NCI-H748 (cell line): ENCODE measurements around the gene CDH13.

ENCODE experiments used
- DNase-seq: peaks from one replicate; lab custom pipeline; 2025; ENCODE audit not compliant: unreplicated experiment; lab: John Stamatoyannopoulos, UW

Gene CDH13

DNA sequence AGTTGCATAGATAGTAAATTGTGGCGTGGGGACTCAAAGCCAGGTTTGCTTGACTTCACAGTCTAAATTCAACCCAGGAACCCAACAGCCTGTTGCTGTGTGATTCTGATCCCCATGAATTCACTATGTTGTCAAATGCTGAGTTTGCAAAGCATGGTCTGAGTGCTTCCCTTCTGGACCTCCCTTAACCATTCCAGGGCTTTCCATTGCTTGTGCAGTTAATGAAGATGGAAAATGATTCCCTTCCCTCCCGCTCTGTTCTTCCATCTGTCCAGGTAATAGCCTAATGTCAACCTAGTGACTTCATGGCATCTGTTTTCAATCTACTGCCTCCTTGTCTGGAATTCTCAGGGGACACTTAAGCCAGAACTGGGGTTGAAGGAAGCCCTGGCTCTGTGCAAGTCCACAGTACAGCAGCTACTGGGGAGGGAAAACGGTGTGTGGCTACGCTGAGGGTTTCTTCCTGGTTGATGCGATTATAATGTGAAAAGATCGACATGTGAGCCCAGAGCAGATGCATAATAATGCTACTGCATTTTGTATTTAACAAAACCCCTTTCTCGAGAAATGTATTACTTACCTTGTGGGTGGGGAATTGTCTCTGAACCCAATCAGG is 206.7 kb downstream of the CDH13 start:
- no peak for DNase-seq

DNA sequence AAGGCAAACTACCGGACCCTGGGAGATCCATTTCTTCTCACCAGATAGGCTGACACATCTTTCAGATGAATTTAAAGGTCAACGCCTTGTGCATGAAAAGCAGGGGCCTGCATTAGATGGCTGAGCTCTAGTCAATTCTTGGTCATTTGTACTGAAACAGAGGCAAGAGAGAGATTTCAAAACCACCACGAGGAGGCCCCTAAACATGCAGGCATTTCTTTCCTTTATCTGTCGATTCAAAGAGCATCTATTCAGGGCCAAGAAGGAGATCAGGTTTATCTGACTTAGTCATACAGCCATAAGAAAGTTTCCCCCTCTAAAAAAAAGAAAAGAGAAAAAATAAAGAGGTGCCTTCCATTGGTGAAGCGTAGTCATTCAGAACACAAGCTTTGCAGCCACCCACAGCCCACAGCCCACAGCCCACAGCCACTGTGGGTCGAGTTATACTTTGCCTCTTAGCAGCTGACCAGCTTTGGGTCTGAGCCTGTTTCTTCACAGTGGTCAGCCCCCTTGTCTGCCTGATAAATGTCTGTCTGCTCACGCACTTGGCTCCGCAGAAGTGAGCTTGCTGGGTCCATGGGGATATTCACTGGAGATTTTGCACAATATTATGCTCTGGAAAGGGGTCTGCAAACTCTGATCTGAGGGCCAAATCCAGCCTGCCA is 207.5 kb downstream of the CDH13 start:
- DNase-seq = no peak

DNA sequence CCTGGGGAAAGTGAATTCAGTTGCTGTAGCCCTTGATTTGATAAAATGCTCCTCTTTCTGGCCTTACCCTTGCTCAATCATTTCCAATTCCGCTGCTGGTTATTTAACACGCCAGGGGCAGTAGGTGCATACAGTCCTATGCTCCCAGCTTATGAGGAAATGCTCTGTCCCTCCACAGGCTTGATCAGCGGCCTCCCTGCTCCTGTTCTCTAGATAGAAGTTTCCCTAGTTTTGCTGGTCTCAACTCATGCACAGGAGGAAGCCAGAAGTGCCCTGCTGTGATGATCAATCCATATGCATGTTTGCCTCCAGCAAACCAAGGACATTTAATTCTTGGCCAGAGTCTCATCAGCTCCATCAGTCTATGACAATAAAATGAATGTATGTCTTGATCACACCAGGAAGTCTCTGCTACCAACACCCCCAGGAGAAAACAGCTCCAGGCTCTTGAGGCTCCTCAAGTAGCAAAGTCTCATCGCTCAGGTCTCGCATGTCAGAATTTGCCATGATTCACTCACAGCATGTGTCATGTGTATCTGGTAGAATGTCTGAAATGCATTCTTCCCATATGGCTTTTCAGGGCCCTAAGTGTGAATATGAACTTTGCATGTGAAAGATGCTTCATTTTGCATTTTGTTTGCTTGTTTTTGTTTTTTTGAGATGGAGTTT is 208.9 kb downstream of the CDH13 start:
- no peak for DNase-seq

DNA sequence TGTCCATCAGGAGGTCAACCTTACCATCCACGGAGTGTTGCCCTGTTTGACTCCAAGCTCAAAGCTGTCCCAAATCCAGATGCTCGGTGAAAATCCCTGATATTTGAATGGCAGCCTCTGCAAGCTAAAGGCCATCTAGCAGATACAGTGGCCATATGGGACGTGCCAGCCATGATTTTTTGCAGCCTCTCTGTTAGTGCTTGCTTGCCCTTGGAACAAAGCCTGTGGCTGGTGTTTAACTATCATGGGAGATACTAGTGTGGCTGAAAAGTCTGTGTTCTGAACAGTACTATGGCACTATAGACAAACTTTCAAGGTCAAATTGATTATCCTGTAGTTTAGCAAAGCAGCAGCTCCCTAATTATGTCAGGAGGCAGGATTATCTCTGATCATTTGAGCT is 214.3 kb downstream of the CDH13 start:
- DNase-seq = no peak

DNA sequence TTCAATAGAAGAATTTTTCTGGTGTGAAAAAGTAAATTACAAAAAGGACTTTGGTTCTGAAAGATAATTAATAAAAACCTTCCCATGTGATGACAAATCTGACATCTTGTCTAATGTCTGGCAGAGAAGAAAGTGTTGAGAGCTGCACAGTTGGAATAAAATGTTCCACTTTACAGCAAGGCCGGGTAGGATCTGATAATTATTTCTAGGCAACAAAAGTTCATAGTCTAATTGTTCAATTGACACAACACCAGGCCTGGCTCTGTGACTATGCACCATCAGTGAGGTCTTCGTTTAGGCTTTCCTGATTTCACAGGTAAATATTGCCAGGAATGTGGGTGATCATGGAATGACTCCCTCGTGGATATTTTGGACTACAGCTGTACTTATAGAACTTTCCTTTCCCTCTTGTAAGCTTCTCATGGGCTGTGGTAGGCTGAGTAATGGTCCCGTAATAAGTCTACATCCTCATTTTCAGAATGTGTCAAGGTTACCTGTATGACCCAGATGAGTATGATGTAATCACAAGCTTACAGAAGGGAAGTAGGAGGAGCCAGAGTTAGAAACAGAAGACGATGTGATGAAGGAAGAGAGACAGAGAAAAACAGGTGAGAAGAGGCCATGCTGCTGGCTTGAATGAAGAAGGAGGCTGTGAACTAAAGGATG is 217.0 kb downstream of the CDH13 start:
- DNase-seq = no peak

DNA sequence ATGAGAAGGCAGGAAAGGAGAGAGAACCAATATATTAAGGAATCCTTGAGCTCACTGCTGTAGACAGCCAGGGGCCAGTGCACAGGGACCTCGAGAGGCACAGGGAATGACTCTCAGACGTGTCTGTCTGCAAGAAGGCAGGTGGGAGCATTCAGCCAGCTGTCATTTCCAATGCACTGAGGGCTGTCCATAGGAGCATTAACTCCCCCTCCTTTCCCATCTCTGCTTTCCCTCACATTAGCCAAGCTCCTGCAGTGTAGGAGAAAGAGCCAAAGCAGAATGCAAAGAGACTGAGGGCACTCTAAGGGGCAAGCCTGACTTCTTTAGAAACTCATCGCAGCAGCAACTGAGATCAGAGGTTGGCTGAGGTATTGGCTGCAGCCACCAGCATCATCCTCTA is 218.3 kb downstream of the CDH13 start:
- DNase-seq = no peak

DNA sequence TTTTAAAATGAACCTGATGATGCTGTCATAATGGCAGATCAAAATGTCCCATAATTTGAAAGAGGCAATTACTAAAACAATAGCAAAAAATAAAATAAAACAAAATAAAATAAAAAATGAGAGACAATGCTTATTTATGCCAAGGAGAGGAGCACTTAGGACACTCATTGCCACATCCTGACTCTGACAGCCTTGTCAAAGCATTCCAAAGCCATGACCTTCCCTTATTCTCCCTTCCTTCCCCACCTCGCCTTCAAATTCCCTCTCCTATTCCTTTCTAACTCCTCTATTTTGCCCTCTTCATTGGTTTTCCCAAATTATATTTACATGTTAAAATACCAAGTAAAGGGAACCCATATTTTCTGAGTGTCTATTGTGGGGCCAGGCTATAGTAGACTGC is 220.0 kb downstream of the CDH13 start:
- DNase-seq = no peak

DNA sequence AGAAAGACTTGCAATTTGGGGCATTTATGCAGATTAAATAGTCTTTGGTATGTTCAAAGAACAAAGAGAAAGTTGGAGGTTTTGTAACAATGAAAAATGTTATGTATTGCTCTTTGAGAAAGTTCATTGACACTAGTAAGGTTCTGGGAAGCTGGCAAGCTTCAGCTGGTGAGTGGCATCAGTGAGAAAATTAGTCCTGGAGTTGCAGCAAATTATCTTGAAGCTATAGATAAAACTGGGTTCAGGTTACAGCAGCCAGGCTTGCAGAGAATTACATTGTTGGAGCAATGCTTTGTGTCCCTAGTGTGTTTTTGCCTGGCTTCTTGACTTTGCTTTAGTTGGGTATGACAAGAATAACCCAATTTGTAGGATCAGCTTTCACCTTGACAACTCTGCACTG is 221.2 kb downstream of the CDH13 start:
- peak; percentile 16 for DNase-seq

DNA sequence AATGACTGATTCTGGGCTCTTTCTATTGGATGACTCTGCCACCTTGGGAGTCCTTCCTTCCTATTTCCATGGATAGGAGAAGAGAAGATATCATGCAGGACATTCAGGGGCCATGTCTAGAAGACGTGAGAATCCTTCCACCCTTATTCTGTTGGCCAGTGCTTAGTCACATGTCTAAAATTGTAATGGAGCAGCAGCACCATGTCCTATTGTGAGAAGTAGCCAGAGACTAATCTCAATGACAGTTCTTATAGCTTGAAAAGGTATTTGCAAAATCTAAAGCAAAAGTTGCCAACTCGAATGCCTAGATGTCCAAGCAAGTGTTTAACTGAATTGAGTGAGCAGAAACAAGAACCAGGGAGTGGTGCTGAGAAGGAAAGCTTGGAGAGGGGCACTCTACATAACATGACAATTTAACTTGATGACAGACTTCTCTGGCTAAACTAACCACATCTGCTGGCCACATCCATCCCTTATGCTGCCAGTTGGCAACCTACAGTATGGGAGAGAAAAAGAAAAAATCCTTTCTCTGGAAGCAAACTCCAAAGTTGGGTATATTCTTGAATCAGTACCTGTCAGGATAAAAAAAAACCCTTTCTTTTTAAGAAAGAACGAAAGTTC is 225.7 kb downstream of the CDH13 start:
- no peak for DNase-seq

DNA sequence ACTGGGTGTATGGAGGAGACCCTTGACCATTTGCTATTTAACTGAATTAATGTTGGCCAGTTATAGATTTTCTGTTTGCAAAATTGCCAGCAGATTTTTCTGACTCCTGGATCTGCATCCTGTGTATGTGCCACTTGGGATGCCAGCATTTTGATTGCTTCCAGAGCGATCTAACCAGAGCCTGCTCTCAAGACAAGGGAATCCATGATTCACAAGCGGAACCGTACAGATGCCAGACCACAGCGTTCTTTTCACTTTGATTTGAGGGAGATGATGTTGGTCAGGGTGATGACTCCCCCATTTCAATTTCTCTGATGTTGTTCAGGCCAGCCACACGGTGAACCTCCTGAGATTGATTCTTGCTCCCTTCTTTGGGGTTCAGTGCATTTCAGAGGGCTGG is 228.7 kb downstream of the CDH13 start:
- DNase-seq = no peak

DNA sequence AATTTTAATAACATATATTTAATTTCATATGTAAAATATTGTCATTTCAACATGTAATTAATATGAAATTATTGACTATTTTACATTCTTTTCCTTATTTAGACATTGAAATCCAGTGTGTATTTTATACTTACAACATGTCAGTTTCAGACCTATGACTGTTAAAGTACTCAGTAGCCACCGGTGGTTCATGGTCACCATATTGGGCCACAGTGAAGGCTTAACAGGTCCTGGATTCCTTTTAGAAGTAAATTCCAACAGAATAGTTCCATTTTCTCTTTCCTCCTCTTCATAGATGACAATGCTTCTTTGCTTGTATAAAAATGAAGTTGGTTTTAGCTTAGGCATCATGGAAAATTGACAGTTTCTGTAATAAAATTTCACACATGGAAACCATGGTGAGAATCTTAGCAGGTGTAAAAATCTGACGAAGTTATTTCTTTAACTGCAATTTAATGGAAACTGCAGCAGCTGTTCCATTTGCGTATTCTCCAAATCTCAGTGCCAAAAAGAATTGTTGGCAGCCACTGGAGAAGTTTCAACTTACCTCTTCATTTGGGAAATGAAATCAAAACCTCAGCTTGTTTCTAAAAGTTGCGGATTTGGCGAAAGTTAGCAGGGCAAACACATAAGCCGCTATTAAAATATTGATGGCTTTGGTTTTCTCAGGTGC is 231.1 kb downstream of the CDH13 start:
- no peak for DNase-seq

DNA sequence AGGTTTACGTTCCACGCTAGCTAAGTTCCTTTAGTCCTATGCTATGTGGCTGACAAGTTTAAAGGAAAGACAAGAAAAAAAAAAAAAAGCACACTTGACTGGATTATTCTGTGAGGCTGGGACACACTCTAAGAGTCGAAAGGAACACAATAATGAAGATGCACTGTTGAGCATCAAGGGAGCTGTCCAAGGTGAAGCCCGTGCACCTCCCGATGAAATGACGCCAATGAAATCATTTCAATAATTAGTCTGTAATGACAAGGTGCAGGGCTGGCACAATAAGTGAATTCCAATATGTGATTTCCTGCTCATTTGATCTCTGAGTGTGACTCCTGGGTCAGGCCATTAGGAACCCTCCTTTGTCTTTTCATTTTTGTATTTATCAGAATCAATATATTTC is 232.9 kb downstream of the CDH13 start:
- DNase-seq = no peak

DNA sequence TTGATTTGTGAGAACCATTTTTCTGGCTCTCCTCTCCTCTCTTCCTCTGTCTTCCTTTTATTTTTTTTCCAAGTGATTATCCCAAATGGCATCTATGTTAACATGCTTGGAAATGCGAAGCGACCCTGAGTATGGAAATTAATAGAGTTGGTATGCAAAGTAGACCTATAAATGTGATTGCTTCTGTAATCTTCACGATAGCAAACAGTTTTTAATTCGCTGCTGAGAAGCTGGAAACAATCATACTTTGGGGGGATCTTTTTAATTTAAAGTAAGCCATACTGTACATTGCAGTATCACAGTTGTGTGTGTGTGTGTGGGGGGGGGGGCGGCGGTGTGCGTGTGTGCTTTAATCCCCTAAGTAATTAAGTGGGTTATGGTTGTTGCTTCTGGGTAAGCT is 233.3 kb downstream of the CDH13 start:
- DNase-seq = no peak

DNA sequence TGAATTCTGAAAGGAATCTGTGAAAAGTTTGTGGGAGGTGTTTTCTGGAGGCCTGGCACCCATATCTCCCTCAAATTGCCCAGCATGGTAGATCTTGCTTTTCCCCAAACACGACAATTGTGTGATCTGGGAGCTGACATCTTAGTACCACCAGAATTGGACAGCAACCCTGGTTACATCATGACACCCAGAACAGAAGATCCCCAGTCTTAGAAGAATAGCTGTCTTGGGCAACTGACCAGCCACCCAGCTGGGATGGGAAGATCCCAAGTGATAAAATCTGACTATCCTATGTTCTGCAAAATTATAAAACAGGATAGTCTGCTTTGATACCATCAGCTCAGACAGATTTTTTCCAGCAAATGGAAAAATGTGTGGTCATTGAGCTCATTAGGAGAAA is 235.3 kb downstream of the CDH13 start:
- no peak for DNase-seq

DNA sequence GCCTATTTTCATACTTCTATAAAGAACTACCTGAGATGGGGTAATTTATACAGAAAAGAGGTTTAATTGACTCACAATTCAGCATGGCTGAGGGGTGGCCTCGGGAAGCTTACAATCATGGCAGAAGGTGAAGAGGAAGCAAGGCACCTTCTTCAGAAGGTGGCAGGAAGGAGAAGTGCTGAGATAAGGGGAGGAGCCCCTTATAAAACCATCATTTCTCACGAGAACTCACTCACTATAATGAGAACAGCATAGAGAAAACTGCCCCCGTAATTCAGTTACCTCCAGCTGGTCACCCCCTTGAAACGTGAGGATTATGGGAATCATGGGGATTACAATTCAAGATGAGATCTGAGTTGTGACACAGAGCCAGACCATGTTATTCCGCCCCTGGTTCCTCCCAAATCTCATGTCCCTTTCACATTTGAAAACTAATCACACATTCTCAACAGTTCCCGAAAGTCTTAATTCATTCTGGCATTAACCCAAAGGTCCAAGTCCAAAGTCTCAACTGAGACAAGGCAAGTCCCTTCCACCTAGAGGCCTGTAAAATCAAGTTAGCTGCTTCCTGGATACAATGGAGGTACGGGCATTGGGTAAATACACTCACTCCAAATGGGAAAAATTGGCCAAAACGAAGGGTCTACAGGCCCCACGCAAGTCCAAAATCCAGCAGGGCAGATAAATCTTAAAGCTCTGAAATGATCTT is 237.7 kb downstream of the CDH13 start:
- no peak for DNase-seq

DNA sequence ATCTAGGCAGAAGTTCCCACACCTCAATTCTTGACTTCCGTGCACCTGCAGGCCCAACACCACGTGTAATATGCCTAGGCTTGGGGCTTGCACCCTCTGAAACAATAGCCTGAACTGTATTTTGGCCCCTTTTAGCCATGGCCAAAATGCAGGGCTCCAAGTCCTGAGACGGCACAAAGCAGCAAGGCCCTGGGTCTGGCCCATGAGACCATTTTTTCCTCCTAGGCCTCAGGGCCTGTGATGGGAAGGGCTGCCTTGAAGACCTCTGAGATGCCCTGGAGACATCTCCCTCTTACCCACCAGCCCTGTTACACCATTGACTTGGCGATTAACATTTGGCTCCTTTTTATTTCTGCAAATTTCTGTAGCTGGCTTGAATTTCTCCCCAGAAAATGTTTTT is 238.6 kb downstream of the CDH13 start:
- no peak for DNase-seq

DNA sequence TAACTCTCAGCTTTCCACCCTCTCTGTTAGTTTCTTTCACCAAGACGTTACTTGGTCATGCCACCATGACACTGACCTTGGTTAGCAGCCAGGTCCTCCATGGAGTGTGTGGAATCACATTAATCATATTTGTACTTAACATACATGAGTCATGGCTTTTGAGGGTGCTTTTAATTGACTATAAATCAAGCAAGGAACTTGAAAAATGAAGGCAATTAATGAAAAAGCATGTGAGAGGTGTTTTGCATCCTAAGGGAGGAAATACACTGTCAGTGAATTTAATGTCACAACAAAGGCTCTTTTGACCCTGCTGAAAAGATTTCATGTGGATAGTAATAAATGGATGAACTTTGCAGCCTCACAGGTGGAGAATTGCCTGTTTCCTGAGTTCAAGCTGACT is 240.7 kb downstream of the CDH13 start:
- no peak for DNase-seq

DNA sequence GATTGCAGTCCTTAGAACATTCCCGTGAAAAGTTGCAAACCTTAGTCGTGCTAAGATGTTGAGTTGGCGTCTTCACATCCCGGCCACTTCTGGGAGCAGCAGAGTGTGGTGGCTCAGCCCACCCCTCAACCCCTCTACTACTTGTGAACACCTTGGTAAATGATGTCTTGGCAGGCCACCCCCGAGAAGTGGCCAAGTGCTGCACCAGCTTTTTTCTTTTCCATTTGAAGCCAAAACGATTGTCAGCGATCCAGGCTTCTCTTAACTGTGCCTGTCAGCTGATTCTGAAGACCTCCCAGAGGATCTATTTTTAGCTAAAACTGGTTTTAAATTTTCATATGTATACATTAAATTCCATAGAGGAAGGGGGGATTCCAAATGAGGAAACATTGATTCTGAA is 247.5 kb downstream of the CDH13 start:
- DNase-seq = no peak

DNA sequence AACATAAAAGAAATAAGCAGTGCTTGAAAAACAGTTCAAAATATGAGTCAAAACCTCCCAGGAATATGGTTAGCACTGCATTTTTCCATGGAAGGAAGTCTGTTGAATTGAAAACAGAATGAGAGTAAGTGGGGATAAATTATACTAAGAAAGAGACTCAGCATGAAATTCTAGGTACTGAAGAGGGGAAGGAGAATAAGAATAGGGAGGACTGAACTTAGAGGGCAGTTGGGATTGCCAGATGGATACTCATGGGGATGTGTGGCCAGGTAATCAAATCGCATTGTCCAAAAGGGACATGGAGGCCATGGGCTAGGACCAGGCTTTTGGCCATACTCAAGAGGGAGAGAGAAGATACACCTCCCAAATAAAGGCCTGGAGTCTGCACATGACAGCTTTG is 247.9 kb downstream of the CDH13 start:
- DNase-seq = no peak

DNA sequence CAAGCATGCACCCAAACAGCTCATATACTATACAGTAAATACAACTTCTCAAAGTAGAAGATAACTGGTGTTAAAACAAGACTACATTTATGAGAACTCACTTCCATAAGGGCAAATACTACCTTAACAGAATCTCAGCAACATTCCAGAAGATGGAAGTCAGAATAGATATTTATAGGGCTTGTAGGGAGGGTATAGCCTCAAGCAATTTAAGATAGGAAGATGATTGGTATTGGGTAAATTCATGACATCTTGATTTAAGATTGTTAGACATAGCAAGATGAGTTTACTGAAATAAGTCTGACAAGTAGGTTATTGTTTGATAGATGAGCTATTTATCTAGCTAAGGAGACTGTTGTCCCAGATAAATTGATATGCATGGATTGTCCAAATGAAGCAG is 250.2 kb downstream of the CDH13 start:
- DNase-seq = no peak

DNA sequence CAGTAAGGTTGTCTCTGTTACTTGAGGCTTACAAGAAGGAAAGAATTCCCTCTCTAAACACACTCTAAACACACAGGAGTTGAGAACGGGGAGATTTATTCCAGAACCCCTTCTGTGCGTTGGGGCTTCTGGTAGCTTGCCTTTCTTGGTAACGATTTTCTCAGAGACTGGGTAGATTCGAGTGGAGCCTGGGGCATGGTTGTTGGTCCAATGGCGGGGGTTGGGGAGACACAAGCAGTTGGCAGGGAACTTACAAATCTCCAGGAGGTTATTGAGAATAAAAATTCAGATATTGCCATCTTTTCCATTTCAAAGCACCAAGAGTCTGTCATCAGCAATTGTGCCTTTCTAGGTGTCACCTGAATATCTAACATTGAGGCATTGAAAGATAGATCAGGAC is 251.7 kb downstream of the CDH13 start:
- DNase-seq = no peak
